Measurements from ENCODE around the gene HIGD1C.
"Not testable (repeated sequence)": the region's sequence is repeated elsewhere in the genome, so short reads cannot be mapped to it uniquely, and the experiment has no call there.

Gene HIGD1C

DNA sequence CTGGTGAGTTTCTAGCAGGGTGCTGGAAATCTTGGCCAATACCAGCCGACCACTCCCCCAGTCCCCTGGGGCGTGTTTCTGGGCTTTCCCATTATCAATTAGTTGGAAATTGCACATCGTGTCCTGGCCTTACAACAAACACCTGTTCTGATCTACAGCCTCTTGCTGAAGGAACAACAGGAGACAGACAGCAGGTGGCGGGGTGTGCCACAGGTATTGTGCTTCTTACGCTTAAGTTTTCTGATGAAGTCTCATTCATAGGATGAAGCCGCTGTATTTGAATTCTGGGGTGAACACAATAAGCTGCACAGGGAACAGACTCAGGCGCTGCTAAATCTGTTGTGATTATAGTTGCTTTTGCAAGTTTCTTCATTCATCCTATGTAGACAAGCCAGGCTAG, 703 bp downstream of the HIGD1C start:
- TF ChIP-seq CTCF (conservative IDR thresholded peaks at IDR 0.05), result no peak; the same call in 1 of the 2 replicates
- no peak overlapping the region for H3K27ac ChIP-seq

- H3K27ac ChIP-seq, result not testable (repeated sequence)
Observed at GRCh38 chr12:50954789-50955188, 2.4 kb downstream of the HIGD1C start.

GRCh38 chr12:50955288-50955687, 2.9 kb downstream of the HIGD1C start:
- no peak overlapping the region for H3K27ac ChIP-seq
- TF ChIP-seq CTCF (conservative IDR thresholded peaks at IDR 0.05), result no peak

- no peak for TF ChIP-seq CTCF (conservative IDR thresholded peaks at IDR 0.05)
- no peak overlapping the region for H3K27ac ChIP-seq
Observed at GRCh38 chr12:50955697-50956096, 3.4 kb downstream of the HIGD1C start.

GRCh38 chr12:50960130-50960529, 7.8 kb downstream of the HIGD1C start:
- no peak for TF ChIP-seq CTCF (conservative IDR thresholded peaks at IDR 0.05)
- H3K27ac ChIP-seq, result no peak overlapping the region

DNA sequence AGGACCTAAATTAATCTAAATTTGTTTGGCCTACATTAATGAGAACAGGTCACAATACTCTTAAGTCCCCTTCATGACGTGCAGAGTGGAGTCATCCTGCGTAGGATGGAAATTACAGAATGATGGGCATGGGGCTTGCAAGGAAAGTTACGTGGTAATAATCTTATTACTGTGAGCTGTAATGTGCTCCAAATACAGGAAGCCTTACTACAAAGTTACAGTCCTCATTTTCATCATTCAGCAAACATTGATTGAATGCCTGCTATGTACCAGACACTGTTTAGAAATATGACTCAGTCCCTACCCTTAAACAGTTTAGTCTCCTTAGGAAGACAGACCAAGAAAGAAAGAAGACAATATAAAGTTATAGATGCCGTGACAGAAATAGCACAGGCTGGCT, 9.4 kb downstream of the HIGD1C start:
- no peak overlapping the region for H3K27ac ChIP-seq
- TF ChIP-seq CTCF (conservative IDR thresholded peaks at IDR 0.05), result no peak

DNA sequence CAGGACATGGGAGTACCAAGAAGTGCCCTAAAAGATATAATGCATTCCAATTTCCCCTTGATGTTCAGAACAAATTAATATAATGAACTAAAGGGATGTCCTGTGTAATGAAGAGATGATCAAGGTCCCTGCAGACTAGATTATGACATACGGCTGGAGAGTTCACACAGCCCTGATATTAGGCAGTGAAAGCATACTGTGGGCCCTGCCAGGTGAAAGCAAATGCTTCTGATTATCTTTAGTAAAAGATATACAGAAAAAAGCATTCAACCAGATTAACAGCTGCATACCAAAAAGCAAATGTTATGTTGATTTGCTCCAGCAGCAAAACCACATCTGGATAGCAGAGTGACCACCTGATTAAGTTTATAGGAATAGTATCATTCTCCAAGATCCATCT, 12.1 kb downstream of the HIGD1C start:
- H3K27ac ChIP-seq, result no peak overlapping the region
- TF ChIP-seq CTCF (conservative IDR thresholded peaks at IDR 0.05), result no peak

- TF ChIP-seq CTCF (conservative IDR thresholded peaks at IDR 0.05), result no peak
- H3K27ac ChIP-seq, result no peak overlapping the region
Observed at GRCh38 chr12:50971946-50972345, 19.6 kb downstream of the HIGD1C start.
